Activated naive CD8-positive, alpha-beta T cell treated with anti-CD3 and anti-CD28 coated beads, Interleukin-2, amount 50 U/mL, for 24 hours (primary cell): ENCODE data around the gene FXYD1.

Source experiments
- ATAC-seq: fragments of 150-1000 bp; cut with Tn5 transposase; one replicate; pipeline ENCODE4 v1.10.0; 2021
- DNase-seq: peaks from one replicate; pipeline ENCODE4 v3.0.0; 2021
- H3K27ac Mint-ChIP-seq: one replicate; pipeline ENCODE4 v1.8.0; 2021; ENCODE audit warnings: mild to moderate bottlenecking, mixed read lengths
- H3K27me3 Mint-ChIP-seq: one replicate; pipeline ENCODE4 v1.8.0; 2021; ENCODE audit warnings: mixed read lengths
- H3K36me3 Mint-ChIP-seq: one replicate; pipeline ENCODE4 v1.8.0; 2021; ENCODE audit warnings: low read depth, mixed read lengths
- H3K4me1 Mint-ChIP-seq: one replicate; pipeline ENCODE4 v1.8.0; 2021; ENCODE audit warnings: mixed read lengths
- H3K4me3 Mint-ChIP-seq: one replicate; pipeline ENCODE4 v1.8.0; 2021; ENCODE audit warnings: mild to moderate bottlenecking, moderate library complexity, mixed read lengths
- H3K9me3 Mint-ChIP-seq: one replicate; pipeline ENCODE4 v1.8.0; 2021; ENCODE audit warnings: mixed read lengths

The FXYD1 gene

GRCh38 chr19:35167251-35168119 is 28.9 kb downstream of the FXYD1 start:
- ATAC-seq, result no peak

GRCh38 chr19:35168196-35168595 is 29.6 kb downstream of the FXYD1 start:
- Mint-ChIP-seq H3K4me3 (no peak overlapping the region), H3K36me3 (peaks cover 72% of the 10 kb centered on the region), H3K27ac (peak overlapping the region; percentile 61), H3K9me3 (peaks cover 23% of the 10 kb centered on the region), H3K27me3 (no peaks in the 10 kb centered on the region), H3K4me1 (peaks cover 46% of the 10 kb centered on the region)
- ATAC-seq (no peak), DNase-seq (no peak)

More at GRCh38 chr19:35167251-35168119, 28.9 kb downstream of the FXYD1 start:
- H3K4me3 Mint-ChIP-seq, result no peak overlapping the region
- DNase-seq, result no peak
- no peaks in the 10 kb centered on the region for H3K27me3 Mint-ChIP-seq
- H3K4me1 Mint-ChIP-seq, result peaks cover 46% of the 10 kb centered on the region
- peaks cover 79% of the 10 kb centered on the region for H3K36me3 Mint-ChIP-seq
- H3K9me3 Mint-ChIP-seq, result peaks cover 24% of the 10 kb centered on the region
- H3K27ac Mint-ChIP-seq, result peak overlapping the region; percentile 77

DNA sequence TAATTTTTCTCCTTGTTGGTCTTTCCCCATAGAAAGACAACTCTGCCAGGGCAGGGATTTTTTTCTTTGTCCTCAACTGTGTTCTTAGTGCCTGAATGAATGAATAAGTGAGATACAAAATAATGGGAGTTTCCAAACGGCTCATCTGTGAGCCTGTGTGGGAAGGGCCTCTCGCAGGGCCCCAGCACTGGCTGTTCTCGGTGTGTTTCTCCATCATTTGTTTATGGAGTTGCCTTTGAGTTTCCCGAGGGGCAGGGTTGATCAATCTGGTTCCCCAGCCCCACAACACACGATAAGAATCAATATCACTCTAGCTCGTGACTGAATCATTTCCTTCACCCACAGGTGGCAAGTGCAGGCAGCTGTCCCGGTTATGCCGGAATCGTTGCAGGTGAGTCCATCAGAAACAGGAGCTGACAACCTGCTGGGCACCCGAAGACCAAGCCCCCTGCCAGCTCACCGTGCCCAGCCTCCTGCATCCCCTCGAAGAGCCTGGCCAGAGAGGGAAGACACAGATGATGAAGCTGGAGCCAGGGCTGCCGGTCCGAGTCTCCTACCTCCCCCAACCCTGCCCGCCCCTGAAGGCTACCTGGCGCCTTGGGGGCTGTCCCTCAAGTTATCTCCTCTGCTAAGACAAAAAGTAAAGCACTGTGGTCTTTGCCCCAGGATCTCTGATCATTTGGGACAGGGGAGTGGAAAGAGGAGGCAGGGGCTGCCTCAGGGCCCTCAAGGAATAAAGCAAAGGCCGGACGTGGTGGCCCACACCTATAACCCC is 30.8 kb downstream of the FXYD1 start:
- Mint-ChIP-seq H3K27me3 (no peaks in the 10 kb centered on the region), H3K4me1 (peaks cover 41% of the 10 kb centered on the region), H3K9me3 (peaks cover 14% of the 10 kb centered on the region), H3K27ac (peak overlapping the region; percentile 85), H3K4me3 (no peak overlapping the region), H3K36me3 (peaks cover 60% of the 10 kb centered on the region)
- ATAC-seq (peak; percentile 59), DNase-seq (no peak)

DNA sequence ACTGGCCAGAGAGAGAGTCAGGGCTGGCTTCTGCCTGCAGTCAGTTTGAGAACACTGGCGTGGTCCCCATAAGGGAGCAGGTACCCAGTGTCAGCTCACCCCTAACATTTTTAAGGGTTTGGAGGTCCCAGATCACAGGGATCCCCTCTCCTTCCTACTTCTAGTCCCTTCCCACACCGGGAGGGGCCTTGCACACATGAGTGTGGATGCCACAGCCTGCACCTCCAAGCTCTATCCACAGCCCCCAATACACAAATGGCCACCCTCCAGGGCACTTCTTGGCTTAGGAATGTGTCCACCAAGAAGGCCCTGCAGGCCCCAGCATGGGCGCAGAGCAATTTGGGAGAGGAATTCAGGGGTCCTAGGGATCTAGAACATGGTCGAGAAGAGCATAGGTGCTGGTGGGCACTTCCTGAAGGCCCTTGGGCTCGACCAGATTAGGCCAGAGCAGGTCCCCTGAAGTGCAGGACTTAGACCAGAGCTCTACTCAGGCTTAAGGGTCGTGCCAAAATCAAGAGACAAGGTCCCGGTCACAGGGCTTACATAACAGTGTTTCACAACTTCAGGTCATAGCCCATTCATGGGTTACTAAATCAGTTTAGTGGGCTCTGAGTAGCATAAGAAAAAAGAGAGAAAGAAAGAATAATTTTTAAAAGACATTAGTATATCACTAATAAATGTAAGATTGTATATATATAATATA is 31.9 kb downstream of the FXYD1 start:
- Mint-ChIP-seq H3K27me3 (no peaks in the 10 kb centered on the region), H3K4me3 (no peak overlapping the region), H3K27ac (no peak overlapping the region), H3K36me3 (peaks cover 55% of the 10 kb centered on the region), H3K4me1 (peaks cover 47% of the 10 kb centered on the region), H3K9me3 (peaks cover 11% of the 10 kb centered on the region)
- ATAC-seq (no peak), DNase-seq (no peak)

DNA sequence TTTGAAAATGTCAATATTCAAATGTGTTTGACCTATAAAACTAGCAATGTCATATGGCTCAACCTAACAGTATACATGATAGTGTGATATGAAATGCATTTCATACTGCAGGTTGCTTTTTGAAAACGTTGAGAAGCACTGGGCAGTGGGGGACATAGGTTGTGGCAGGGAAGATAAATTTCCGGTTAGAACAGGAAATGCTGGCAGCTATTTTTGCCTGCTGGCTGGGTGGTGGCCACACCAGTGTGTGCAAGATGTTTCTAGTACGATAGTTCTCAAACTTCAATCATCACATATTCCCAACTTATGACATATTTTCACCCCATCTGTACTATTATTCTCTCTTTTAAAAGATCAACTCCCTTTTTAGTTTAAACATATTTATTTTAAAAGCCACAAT is 33.1 kb downstream of the FXYD1 start:
- Mint-ChIP-seq H3K36me3 (peaks cover 45% of the 10 kb centered on the region), H3K4me1 (peaks cover 44% of the 10 kb centered on the region), H3K4me3 (no peak overlapping the region), H3K27ac (peak overlapping the region; percentile 54), H3K9me3 (peaks cover under 1% of the 10 kb centered on the region), H3K27me3 (no peaks in the 10 kb centered on the region)
- no peak for ATAC-seq
- no peak for DNase-seq

DNA sequence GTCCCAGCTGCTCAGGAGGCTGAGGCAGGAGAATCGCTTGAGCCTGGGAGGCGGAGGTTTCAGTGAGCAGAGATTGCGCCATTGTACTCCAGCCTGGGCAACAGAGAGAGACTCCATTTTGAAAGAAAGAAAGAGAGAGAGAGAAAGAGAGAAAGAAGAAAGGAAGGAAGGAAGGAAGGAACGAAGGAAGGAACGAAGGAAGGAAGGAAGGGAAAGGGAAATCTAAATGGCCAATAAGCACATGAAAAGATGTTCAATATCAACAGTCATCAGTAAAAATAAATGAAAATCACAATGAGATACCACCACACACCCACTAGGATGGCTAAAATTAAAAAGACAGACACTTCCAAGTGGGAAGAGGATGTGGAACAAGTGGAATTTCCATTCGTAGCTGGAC is 35.6 kb downstream of the FXYD1 start:
- DNase-seq (no peak), ATAC-seq (no peak)
- Mint-ChIP-seq H3K27me3 (no peaks in the 10 kb centered on the region), H3K36me3 (peaks cover 25% of the 10 kb centered on the region), H3K9me3 (peaks cover 12% of the 10 kb centered on the region), H3K4me1 (peaks cover 37% of the 10 kb centered on the region), H3K27ac (no peak overlapping the region), H3K4me3 (no peak overlapping the region)

- no peak overlapping the region for H3K27ac Mint-ChIP-seq
- no peaks in the 10 kb centered on the region for H3K27me3 Mint-ChIP-seq
- ATAC-seq, result no peak
- H3K36me3 Mint-ChIP-seq, result peaks cover 13% of the 10 kb centered on the region
- peaks cover 12% of the 10 kb centered on the region for H3K9me3 Mint-ChIP-seq
- peaks cover 45% of the 10 kb centered on the region for H3K4me1 Mint-ChIP-seq
- H3K4me3 Mint-ChIP-seq, result no peak overlapping the region
- no peak for DNase-seq
These were observed 37.6 kb downstream of the FXYD1 start for GRCh38 chr19:35176181-35176570.

GRCh38 chr19:35177377-35178274 is 39.0 kb downstream of the FXYD1 start:
- H3K27me3 Mint-ChIP-seq, result no peaks in the 10 kb centered on the region
- ATAC-seq (no peak), DNase-seq (no peak)
- peaks cover 9% of the 10 kb centered on the region for H3K36me3 Mint-ChIP-seq
- peaks cover 12% of the 10 kb centered on the region for H3K9me3 Mint-ChIP-seq
- no peak overlapping the region for H3K27ac Mint-ChIP-seq
- no peak overlapping the region for H3K4me3 Mint-ChIP-seq
- peaks cover 45% of the 10 kb centered on the region for H3K4me1 Mint-ChIP-seq

DNA sequence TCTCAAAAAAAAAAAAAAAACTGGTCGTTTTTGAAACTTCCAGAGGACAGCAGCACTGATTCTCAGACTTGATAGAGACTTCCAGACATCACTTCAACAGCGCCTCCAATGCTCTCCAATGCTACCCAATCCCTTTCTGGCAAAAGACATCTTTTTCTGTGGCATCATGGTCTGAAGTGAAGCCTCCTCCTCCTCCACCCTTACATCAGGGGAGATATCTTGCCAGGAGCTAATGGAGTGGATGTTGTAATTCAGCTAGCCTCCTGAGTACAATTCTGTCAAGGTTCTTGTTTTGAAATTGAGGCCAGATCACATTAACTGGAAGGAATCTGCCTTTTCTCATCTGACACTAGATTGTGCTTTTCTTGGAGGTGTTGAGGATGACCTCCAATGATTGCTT is 40.1 kb downstream of the FXYD1 start:
- DNase-seq, result no peak
- Mint-ChIP-seq H3K4me3 (no peak overlapping the region), H3K4me1 (peaks cover 45% of the 10 kb centered on the region), H3K9me3 (peaks cover 15% of the 10 kb centered on the region), H3K36me3 (peaks cover 11% of the 10 kb centered on the region), H3K27ac (peak overlapping the region; percentile 6), H3K27me3 (no peaks in the 10 kb centered on the region)
- no peak for ATAC-seq

- DNase-seq (no peak), ATAC-seq (peak; percentile 65)
- Mint-ChIP-seq H3K4me1 (peaks cover 44% of the 10 kb centered on the region), H3K27ac (no peak overlapping the region), H3K4me3 (no peak overlapping the region), H3K9me3 (peaks cover 15% of the 10 kb centered on the region), H3K27me3 (no peaks in the 10 kb centered on the region), H3K36me3 (peaks cover 9% of the 10 kb centered on the region)
These were observed 41.2 kb downstream of the FXYD1 start for GRCh38 chr19:35179830-35180229.

DNA sequence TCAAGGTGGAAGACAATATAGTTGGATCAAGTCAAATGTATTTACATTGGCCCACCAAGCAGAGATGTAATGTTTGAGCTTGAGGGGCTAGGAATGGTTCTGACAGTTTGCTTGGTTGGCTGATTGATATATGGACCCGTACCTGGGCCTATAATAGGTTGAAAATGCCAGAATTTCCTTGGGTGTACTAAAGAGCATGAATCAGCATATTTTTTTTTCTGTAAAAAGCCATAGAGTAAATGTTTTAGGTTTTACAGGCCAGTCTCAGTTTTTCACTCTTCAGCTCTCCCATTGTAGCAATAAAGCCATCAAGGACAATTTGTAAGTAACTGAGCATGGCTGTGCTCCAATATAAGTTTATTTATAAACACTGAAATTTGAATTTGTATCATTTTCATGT is 42.8 kb downstream of the FXYD1 start:
- Mint-ChIP-seq H3K27me3 (no peaks in the 10 kb centered on the region), H3K27ac (no peak overlapping the region), H3K4me1 (peaks cover 31% of the 10 kb centered on the region), H3K4me3 (no peak overlapping the region), H3K9me3 (peaks cover 15% of the 10 kb centered on the region), H3K36me3 (peaks cover 2% of the 10 kb centered on the region)
- DNase-seq (no peak), ATAC-seq (no peak)

DNA sequence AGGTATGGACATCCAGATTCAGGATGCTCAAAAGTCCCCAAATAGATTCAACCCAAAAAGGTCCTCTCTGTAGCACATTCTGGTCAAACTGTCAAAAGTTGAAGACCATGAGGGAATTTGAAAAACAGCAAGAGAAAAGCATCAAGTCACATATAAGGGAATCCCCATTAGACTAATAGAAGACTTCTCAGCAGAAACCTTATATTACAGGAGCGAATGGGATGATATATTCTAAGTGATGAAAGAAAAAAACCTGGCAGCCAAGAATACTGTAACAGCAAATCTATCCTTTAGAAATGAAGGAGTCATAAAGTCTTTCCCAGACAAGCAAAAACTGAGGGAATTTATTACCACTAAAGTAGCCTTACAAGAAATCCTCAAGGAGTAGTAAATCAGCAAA is 45.6 kb downstream of the FXYD1 start:
- Mint-ChIP-seq H3K36me3 (peaks cover 2% of the 10 kb centered on the region), H3K9me3 (peaks cover 8% of the 10 kb centered on the region), H3K27me3 (no peaks in the 10 kb centered on the region), H3K4me3 (no peak overlapping the region), H3K4me1 (peaks cover 14% of the 10 kb centered on the region), H3K27ac (no peak overlapping the region)
- ATAC-seq, result no peak
- no peak for DNase-seq

GRCh38 chr19:35184884-35185283 is 46.3 kb downstream of the FXYD1 start:
- Mint-ChIP-seq H3K4me3 (no peak overlapping the region), H3K36me3 (peaks cover 2% of the 10 kb centered on the region), H3K27ac (no peak overlapping the region), H3K9me3 (peaks cover 8% of the 10 kb centered on the region), H3K4me1 (peaks cover 7% of the 10 kb centered on the region), H3K27me3 (no peaks in the 10 kb centered on the region)
- ATAC-seq, result peak; percentile 36
- no peak for DNase-seq
